Measurements from ENCODE around the gene ALPK3.

DNA sequence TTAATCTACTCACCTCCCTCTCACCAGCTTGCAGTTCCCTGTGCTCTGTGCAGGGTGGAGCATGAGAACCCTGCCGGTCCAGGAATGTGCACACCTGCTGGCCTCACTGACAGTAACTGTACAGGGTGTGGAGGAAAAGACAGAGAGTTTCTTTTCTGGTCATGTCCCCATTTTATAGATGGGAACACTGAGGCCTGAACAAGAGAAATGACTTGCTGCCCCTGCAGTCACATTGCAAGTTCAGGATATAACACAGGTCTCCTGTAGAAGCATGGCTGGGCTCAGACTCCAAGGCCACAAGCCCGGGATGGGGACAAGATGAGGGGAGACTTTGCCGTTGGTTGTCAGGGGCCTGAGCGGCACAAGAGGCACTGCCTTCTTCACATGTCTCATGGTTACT is 90.6 kb downstream of the ALPK3 start:
- TF ChIP-seq CTCF (IDR thresholded peaks at IDR 0.05) = no peak
- no peak for TF ChIP-seq POLR2A (IDR thresholded peaks at IDR 0.05)
